ENCODE data around the gene PRKAG2.

DNA sequence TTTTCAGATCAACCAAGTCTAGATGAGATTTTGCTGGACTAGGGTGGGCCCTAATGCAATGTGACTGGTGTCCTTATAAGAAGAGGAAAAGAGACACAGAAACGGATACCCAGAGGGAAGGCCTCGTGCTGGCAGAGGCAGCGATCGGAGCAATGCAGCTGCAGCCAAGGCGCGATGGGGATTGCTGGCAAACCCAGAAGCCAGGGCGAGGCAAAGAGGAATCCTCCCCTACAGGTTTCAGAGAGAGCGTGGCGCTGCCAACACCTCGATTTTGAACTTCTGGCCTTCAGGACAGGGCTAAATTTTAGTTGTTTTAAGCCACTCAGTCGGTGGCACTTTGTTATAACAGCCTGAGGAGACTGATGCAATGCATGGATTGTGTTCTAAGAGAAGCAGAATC lies 200.2 kb downstream of the PRKAG2 start:
- TF ChIP-seq EP300 (IDR thresholded peaks at IDR 0.05) (no peak), POLR2A (IDR thresholded peaks at IDR 0.05) (no peak)
- TF ChIP-seq, protein P1, sequence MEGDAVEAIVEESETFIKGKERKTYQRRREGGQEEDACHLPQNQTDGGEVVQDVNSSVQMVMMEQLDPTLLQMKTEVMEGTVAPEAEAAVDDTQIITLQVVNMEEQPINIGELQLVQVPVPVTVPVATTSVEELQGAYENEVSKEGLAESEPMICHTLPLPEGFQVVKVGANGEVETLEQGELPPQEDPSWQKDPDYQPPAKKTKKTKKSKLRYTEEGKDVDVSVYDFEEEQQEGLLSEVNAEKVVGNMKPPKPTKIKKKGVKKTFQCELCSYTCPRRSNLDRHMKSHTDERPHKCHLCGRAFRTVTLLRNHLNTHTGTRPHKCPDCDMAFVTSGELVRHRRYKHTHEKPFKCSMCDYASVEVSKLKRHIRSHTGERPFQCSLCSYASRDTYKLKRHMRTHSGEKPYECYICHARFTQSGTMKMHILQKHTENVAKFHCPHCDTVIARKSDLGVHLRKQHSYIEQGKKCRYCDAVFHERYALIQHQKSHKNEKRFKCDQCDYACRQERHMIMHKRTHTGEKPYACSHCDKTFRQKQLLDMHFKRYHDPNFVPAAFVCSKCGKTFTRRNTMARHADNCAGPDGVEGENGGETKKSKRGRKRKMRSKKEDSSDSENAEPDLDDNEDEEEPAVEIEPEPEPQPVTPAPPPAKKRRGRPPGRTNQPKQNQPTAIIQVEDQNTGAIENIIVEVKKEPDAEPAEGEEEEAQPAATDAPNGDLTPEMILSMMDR (IDR thresholded peaks at IDR 0.05), result no peak
